GM21825 (cell line): ENCODE results near the gene POMT2.

Experiments used
- ATAC-seq: cut with Tn5 transposase; IDR thresholded peaks from one replicate; pipeline ENCODE4 v1.9.1; 2021; ENCODE audit warnings: mild to moderate bottlenecking, moderate library complexity; ENCODE audit not compliant: unreplicated experiment

Gene POMT2

DNA sequence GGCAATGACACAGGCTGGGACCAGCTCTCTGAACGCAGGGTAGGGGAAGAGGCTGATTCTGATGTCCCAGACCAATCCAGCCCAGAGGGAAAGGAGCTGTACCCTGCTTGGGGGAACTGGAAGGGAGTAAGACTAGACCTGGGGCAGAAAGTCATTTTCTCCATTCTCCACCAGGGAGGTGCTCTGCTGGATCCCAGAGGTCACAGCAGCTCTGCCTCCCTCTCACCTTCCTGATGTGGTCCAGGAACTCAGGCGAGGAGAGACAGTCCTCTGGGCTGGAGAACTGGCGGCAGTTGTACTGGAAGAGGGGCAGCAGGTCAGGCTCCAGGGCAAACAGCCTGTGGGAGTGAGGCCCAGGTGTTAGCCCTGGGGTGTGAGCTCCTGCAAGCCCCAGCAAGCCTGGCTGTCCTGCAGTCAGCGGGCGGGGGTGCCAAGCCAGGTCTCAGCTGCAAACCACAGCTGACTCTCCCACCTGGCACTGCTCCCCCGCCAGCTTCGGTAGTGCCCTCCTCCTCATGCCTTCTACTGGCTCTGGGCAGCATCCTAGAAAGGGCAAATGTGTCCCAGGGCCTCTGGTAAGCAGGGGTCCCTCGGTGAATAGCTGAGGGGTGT lies 51.6 kb downstream of the POMT2 start:
- no peak for ATAC-seq

DNA sequence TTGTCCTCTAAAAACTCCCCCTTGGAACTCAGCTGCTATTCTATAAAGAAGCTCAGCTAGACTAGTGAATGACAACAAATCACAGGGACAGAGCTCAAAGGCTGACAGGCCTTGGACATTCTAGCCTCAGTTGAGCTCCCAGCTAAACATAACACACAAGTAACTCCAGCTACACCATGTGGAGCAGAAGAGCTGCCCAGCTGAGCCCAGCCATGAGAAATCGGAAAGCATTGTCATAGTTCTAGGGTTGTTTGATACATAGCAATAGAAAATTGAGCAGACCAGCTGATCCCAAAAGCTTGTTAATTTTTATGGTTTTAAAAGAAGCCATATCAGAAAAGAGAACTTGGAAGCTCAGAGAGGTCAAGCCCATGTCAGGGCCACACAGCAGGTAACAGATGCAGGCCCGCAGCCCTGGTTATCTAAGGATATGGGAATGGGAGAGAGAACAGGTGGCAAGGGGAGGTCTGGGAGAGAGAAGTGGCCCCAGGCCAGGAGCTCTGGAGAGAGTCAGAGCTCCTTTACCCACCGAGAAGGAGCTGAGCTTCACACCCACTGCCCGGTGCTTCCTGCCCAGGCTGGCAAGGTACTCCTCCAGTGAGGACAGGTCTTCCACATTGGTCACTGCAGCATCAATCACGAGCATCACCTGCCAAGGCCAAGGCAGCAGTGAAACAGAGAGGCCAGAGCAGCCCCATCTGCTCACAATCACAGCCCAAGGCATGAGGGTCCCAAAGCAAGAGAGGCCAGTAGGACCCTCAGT lies 52.6 kb downstream of the POMT2 start:
- ATAC-seq, result no peak

GRCh38 chr14:77266336-77266735 lies 54.3 kb downstream of the POMT2 start:
- ATAC-seq, result no peak

- ATAC-seq, result no peak
Observed at GRCh38 chr14:77265561-77266335, 54.9 kb downstream of the POMT2 start.

DNA sequence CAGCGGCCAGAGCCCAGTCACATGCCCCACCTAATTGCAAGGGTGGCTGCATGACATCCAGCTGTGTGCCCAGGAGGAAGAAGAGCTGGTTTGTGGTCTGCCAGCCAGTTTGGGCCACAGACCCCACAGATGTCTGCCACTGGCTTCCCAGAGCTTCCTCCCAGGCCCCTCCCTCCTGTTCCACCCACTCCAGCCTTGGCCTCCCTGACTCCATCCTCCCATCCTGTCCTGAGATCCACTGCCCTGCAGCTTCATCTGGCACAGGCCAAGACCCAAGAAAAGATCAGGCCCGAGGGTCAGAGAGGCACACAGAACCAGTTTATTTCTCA lies 55.5 kb downstream of the POMT2 start:
- no peak for ATAC-seq

DNA sequence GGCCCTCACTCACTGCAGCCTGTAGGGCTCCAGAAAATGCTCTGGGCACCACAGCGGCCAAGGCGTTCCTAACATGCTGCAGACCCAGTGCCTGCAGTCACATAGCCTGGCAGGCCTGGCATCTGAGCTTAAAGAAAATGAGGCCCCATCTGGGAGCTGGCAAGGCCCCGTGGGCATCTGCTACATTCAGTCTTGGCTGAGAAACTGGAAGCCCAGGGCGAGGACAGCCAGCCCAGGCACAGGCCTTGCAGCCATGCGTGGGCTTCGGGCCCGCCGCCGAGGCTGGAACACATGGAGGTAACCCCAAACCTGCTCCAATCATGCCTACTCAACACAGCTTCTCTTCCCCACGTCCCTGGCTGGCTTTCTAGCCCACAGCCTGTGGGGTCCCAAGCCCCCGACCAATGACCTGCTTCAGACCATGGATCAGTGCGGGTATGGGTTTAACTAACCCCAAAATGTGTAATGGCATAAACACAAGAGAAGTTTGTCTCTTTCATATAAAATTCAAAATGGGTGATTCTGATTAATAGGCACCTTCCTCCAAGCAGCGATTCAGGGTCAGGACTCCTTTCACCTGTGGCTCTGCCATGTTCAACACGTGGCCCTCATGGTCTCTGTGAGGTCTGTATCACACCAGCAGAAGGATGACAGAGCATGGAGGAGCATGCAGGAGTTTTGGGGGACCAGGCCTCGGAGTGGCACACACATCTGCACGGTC lies 56.1 kb downstream of the POMT2 start:
- no peak for ATAC-seq

DNA sequence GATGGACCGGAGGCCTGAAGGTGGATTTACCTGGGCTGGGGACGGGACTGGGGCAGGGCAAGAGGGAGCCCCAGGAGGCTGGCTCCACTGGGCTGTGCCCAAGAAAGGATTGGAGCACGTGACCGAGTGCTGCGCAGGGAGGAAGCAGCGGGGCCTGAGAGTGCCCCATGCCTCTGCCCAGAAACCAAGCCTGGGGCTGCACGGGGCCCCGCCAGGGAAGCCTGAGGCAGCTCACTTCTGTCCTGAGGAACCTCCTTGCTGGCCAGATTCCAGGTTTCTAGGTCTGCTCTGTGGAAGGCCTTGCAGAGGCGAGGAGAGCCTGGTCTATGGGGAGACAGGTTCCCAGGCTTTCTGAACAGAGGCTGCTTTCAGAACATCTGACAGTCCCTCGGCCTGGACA lies 60.1 kb downstream of the POMT2 start:
- ATAC-seq, result no peak

DNA sequence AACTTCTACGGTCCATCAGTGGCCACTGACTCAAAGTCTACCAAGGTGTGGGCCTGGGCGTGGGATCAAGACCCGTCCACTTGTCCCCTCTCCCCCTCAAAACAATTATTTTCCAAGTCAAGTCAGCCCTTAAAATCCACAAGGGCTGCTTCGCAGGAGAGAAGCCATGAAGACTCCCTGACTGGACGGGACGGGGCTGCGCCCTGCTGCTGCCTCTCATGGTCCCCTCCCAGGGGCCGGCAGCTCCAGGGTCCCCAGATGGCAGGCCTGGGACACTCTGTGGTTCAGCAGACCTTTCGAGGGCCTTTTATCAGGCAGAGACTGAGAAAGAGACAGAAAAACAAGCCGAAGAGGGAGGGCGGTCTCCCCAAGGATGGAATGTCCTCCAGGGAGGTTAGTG lies 60.5 kb downstream of the POMT2 start:
- no peak for ATAC-seq

DNA sequence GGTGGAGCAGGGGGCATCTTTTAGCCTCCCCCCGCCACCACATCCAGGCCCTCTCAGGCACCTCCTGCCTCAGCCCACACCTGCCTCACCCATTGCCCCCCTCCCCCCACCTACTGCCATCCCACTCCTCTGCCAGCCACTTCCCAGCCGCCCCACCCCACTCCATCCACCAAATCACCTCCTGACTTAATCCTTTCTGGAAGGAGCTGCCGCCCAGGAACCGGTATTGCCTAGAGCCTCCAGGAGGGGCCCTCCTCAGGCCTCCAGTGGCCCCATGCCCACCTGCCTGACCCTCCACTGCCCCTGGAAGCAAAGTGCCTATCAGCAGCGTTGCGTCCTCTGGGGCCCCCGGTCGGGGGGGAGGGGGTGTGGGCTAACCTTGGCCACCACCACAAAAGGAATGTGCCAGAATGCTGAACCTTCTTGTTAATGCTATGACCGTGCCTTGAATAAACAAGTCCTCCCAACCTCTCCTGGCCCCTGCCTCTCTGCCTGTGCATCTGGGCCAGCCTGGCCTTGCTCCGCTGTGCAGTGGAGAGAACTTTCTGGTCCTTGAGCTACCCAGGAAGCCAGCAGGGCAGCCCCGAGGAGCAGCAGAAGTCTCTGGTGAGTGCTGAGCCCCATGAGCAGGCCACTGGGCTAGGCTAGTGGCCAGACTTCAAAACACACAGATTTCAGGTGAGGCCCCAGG lies 61.5 kb downstream of the POMT2 start:
- ATAC-seq, result no peak

- ATAC-seq, result no peak
Observed at GRCh38 chr14:77258566-77258965, 62.1 kb downstream of the POMT2 start.

- ATAC-seq, result no peak
Observed at GRCh38 chr14:77257700-77258099, 63.0 kb downstream of the POMT2 start.

DNA sequence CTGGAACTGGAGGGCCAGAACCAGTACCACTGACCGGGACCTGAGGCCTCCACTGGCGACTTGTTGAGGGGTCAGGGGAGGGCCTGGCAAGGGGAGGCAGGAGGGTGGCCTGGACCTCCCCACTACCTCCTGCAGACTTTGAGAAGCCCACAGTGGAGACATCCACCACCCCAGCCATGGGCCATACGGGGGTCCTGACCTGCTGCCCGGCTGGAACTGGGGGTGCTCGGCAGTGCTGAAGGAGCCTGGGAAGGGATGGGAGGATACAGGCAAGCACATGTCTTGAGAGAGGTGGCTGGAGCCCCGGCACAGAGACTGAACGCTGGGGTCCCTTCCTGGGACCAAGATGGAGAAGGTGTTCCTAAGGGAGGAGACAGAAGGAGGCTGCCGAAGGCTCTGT lies 64.0 kb downstream of the POMT2 start:
- no peak for ATAC-seq

DNA sequence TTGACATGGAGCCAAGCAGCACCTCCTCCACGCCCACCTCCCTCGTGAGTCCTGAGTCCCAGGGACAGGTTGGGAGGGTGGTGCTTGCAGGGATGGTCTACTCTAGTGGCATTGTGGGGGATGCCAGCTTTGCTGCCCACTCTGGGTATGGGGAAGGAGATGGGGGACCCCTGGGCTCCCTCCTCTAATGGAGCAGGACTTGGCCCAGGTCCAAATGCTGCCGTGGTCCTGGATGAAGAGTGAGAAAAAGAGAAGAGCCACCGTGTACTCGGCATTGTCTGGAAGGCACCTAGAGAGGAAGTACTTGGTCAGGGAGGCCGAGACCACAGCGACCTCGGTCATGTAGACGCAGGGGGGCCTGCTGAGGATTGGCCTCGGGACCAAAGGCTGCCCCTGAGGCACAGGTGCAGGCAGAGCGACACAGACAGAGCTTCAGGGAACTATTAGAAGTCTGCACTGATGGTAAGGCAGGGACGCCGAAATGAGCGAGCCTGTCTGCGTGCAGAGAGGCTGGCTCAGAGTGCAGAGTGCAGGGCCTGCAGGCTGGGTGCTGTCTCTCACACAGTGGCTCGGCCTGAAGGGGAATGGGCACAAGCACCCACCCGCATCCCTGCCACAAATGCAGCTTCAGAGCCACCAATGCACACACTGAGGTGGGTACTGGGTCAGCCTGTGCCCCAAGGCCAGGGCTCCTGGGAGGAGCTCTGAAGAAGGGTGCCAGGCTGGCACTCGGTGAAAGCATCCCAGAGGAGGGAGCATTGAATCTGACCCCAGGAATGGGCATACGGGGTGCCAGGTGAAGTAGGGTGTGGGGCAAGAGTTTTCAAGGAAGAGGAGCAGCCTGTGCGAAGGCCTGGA lies 67.1 kb downstream of the POMT2 start:
- ATAC-seq, result no peak

- no peak for ATAC-seq
Observed at GRCh38 chr14:77251870-77252269, 68.8 kb downstream of the POMT2 start.

DNA sequence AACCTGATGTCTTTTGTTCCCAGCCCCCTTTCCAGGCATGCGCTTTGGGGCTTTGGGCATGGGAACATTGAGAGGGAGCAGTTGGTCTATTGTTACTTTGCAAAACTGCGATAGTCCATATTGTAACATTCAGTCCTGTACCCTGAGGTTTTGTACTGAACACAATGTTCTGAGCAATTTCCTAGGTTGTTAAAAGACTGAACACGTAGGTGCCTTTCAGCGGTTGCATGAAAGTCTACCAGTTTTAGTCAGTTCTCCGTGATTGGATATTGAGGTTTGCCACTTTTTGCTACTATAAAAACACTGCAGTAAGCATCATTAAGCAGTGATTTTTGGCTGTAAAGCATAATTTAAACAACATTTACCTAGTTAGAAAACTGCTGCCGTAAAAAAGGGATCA lies 69.8 kb downstream of the POMT2 start:
- no peak for ATAC-seq

- ATAC-seq, result no peak
Observed at GRCh38 chr14:77249286-77249685, 71.4 kb downstream of the POMT2 start.

- no peak for ATAC-seq
Observed at GRCh38 chr14:77248666-77249065, 72.0 kb downstream of the POMT2 start.

GRCh38 chr14:77246784-77247183 lies 73.9 kb downstream of the POMT2 start:
- ATAC-seq, result no peak

DNA sequence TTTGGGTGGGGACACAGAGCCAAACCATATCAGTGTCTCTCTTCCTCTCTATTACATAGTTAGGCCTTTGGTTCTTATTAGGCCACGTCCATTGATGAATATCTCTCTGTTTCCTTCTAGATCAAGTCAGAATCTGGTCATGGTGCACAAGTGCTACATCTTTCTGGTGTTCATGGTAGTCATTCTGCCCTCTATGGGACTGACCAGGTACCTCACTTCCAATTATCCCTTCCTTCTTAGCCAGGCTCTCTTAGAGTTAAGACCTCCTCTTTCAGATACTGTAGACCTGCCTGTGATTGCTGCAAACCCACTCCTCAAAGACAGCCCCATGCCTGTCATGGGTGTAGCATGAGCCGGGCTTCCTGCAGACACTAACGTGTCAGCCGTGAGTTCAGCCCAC lies 74.9 kb downstream of the POMT2 start:
- no peak for ATAC-seq

DNA sequence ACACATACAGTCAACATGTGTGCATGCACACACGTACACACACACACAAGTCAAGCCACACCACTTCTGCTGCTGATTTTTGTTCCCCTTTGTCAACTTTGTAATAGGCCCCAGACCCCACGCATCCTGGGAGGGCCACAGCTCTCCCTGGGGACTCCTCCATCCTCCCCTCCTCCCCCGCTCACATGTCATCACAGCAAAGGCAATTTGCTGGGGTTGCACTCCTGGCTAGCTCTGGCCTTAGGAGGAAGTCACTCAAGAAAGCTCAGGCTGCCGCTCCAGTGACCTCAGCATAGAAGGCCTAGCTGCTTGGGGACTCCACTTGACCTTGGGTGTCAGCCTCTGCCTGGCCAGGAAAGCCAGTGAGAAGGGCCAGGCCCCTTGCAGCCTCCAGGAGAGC lies 76.8 kb downstream of the POMT2 start:
- no peak for ATAC-seq
